Stimulated activated CD4-positive, alpha-beta T cell treated with anti-CD3 and anti-CD28 coated beads, TNF-alpha, amount 100 ng/mL, for 4 hours (primary cell): ENCODE results near the gene UVRAG.
"Not testable (repeated sequence)": the region's sequence is repeated elsewhere in the genome, so short reads cannot be mapped to it uniquely, and the experiment has no call there.

Source experiments
- DNase-seq, 3 experiments: peaks; one replicate each; pipeline ENCODE4 v3.0.0-alpha.2; 2020; ENCODE audit warnings: low read depth in 3 of 3

Gene UVRAG

DNA sequence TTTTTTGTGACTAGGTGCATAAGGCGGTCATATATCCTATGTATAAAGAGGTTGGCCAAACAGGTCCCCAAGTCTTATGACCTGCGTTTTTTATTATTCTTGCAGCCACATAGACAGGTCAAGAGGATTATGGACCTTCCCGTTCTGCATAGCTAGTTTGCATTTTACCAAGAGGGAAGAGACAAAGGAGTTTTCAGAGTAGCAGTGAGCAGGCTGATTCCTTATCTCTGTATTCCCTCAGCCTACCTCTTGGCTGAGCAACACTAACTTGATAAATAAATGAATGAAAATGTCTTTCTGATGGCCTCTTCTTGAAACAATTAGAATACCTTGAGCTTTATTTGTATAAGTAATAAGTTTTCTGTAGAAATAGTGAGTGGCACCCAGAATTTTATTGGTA, 210.8 kb downstream of the UVRAG start:
- DNase-seq, result no peak

DNA sequence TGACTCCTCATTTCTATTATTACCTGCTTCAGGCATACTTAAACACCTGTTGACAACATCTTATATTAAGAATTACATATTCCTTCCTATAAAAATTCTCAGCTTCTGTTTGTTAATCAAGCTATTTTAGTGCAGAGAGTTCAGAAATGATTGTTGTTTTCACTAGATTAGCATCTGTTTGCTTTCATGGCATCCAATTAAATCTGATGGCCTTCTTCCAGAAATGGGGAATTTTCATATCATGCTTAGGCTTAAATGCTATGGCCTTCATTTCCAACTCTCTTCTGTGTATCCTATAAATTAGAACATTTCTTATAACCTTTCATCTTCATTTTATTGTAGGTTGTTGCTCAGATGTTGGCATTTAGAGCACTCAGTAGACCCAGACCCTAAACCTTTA, 211.3 kb downstream of the UVRAG start:
- DNase-seq, result no peak

DNA sequence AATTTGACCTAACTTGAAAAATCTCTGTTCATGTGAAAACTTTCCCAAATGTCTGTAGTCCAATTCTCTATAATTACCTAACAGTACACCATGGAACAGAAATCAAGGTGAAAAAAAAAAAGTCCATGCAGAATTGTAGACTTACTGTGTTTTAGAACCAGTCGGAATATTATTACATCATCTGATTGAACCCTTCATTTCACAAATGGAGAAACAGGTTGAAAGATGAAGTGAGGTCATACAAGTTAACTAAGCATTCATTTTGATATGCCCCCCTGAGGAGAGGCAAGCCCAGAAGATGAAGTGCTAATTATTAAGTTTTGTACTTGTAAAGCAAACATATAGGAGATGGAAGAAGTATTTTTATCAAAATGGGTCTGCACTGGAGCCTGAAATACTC, 211.9 kb downstream of the UVRAG start:
- no peak for DNase-seq

DNA sequence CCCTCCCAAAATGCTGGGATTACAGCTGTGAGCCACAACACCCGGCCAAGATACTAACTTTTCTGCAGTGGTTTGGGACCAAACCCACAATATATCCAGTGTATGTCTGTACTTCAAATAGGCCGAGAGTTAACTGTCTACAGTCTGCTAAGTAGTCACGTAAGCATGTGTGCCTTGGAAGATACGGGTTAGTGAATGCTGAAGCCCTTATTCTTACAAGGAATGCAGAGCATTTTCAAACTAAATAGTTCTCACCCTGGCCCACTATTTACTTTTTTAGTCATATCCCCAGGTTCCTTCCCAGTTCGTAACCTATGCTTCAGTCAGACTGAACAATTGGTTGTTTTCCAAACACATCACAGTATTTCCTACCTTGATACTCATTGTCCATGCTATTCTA, 215.3 kb downstream of the UVRAG start:
- no peak for DNase-seq

DNA sequence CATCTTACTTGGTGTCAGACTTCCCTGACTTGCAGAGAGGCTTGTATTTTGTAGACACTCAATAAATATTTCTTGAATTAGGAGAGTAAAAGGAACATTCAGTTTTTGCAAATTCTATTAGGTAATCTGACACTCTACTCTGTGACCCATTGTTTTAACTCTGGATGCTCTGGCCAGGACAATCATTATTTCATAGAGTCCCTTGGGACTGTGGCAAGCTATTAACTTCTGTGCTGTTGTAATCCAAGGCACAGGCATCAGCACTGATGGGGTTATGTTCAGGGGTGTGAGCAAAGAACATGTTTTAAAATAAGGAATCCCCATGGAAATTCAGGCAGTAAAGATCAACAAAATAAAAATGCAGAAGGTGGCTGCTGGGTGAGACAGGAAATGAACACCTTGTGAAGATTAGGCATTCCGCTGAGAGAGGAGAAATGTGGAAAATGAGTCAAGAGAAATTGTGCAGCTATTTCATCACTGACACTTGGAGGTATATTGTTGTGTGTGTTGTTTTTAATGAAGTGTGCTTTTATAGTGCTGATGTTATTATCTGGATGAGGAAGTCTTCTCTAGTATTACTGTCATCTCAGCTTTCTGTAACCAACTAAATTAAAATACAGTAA, 216.1 kb downstream of the UVRAG start:
- no peak for DNase-seq

DNA sequence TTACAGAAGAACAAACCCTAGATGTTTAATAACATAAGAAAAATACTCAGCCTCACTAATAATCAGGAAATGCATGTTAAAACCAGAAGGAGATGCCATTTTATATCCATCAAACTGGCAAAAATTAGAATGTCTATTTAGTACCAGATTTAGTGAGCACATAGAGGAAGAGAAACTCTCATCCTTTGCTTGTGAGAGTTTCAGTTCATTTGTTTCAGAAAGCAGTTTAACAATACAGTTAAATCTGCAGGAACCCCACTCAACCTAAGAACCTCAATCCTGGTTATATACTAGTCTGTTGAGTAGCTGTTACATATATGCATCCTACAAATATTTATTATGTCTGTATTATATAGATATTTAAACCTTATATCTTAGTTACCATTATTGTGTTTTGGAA, 218.7 kb downstream of the UVRAG start:
- no peak for DNase-seq

DNA sequence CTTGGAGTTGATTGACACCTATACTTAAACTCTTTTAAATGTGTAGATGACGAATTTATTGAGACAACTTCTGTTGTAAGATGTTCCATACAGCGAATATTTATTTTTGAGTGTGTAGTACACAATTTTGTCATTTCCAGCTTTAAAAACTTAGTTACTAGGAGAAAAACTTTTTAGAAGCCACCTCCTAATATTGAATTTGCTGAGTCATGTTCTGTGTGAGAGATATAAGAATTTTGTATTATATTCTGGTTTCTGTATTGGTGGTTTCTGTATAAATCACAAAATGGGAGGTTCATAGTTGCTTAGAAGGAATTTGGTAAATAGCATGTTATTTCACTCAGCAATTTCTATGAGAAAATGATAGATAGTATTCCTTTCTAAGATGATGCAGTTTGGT, 220.0 kb downstream of the UVRAG start:
- DNase-seq, result no peak

DNA sequence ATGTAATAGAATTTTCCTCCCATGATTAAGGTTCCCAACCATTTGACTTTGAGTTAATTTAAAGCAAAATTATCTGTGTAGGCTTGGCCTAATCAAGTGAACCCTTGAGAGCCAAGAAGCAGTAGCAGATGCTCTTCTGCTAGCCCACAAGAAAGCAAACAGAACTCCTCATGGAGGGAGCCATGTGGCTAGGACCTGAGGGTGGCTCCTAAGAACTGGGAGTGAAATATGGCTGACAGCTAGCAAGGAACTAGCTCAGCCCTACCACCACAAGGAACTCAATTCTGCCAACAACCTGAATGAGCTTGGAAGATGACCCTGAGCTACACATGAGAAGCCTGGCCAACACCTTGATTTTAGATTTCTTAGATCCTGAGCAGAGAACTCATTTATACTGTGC, 223.6 kb downstream of the UVRAG start:
- no peak for DNase-seq

DNA sequence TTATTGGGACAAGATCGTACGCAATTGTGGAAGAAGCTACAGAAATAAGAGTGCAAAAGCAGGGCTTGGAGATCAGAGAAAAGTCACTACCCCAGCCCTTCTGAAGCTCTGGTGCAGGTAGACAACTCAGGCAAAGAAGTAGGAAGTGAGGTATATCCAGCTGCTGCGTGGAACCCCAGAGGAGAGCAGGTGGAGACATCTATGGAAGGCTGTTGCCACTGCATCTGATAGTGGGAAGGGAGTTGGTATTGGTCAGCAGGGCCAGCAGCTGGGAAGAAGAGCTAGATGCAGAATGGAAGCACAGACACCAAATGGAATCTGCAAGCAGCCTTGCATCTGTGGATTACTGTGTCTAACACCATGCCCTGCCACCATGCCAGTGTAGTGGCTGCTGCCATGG, 226.2 kb downstream of the UVRAG start:
- no peak for DNase-seq

DNA sequence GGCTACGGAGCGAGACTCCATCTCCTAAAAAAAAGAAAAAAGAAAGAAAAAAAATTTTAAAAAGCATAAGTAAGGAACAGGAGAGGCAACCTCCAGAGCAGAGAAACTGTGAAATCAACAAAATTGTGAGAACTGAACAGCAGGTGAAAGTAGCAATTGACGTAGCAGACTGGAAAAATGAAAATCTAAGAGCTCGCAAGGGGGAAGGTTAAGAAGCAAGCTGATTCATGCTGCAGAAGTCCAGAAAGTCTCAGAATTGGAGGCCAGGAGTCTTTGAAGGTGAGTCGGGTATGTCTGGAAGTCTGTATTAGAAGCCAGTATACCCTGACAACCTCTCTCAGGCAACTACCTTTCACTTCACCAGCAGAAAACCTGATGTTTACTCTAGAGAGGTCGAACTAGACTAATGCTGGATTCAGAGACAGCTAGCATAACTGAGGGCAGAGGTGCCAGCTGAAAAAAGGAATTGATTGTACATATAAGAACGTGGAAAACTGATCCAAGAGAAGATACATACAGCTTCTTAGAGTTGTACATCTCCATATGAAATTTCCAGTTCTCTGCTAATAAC, 229.8 kb downstream of the UVRAG start:
- no peak for DNase-seq

DNA sequence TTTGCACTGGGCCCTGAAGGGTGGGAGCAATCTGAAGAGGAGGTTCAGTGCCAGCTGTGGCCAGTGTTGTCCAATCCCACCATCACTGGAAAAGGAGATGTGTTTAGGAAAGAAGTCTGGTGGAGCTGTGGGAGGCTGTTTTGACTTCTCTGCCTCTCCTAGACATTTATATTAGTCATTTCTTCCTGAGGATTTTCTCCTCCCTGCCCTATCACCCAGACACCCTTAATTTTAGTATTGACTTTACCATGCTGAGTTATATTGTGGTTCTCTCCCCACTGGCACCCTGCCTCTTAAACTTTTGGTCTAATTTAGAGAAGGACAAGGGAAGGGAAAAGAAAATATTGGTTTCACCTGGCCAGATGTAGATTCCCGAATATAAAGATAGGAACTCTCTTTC, 232.2 kb downstream of the UVRAG start:
- DNase-seq, result no peak

DNA sequence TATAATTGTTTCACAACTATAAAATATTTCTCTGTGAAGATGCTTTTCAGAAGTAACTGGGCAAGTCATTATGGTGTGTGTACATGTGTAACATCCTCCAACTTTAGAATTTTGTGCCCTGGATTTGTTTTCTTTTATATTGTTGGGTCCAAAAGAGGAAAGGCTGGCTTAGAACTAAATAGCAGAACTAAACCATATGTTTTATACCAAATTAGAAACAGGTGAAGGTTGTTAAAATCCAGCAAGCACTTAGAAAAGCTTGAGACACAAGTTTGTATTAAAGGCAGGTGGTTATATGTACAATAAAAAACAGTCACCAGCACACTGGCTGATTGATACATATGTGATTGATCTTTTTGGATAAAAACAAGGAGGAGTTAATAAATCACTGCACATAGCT, 232.8 kb downstream of the UVRAG start:
- DNase-seq, result no peak

DNA sequence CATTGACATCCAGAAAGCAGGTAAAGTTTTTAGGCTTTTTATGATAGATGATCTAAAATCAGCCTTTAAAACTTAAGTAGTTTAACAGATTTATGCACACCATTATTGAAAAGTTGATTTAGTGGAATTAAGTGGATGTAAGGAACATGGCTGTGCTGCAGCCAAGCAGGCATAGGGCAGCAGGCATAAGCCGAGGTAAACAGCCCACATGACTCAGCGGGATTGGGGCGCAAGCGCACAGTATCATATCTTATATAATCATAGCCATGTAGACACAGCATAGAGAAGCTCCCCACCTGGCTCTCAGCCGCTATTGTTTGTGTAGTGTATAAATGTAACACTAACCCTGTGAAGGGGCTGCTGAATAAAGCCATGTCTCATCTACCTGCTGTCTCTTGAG, 233.8 kb downstream of the UVRAG start:
- DNase-seq, result no peak

DNA sequence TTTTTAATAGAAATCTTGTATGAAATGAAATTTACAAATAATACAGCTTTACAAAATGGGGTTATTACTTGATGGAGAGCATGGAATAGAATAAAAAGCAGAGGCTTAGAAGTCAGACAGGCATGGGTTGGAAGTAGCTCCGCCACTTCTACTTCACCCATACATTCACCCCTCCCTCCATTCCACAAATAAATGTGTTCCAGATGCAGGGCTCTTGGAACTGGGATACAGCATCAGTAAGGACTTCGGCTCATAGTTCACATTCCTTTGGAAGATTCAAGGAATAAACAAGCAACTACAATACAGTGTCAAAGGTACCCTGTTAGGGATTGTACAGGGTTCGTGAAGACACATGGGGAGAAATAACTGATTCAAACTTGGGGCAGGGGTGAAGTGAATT, 234.5 kb downstream of the UVRAG start:
- no peak for DNase-seq

DNA sequence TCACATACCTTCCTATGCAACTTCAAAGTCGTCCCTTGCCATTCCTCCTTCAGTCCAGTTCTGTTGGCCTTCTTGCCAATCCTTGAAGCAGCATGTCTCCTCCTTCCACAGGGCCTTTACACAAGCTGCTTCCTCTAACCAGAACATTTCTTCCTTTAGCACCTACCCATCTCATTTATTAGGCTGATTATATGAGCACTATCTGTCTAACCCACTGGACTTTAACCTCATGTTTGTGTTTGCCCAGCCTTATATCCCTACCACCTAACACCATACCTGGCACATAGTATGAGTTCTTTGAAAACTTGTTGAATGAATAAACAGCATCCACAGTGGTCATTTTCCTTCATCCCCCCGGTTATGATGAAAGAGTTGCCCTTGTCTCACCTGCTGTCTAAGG, 236.9 kb downstream of the UVRAG start:
- no peak for DNase-seq

DNA sequence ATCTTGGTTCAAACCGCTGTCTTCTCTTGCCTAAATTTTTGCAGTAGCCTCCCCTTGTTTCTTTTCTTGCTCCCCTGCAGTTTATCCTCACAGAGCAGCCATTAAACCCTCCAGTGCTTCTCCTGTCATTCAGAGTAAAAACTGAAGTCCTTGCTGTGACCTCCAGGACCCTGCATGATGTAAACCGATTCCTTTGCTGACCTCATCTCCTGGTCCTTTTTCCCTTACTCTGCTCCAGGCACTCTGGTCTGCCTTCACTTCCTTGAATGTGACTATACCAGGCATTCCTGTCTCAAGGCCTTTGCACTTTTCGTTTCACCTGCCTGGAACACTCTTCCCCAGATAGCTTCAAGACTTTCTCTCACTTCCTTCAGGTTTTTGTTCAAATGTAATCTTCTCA, 239.3 kb downstream of the UVRAG start:
- DNase-seq, result no peak

DNA sequence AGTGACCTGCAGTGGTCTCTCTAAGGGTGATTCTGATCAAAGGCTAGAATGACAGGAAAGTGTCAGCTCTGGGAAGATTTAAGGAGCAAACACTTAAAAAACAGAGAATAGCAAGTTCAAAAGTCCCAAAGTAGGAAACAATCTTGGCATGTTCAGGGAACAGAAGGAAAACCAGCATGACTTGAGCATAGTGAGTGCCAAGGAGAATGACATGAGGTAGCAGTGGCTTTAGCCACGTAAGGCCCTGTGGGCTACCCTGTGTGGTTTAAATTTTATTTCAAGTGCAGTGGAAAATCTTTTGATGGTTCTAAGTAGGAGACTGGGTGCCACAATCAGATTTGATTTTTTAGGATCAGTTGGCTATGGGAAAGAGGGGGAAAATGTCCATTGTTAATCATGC, 241.9 kb downstream of the UVRAG start:
- no peak for DNase-seq

DNA sequence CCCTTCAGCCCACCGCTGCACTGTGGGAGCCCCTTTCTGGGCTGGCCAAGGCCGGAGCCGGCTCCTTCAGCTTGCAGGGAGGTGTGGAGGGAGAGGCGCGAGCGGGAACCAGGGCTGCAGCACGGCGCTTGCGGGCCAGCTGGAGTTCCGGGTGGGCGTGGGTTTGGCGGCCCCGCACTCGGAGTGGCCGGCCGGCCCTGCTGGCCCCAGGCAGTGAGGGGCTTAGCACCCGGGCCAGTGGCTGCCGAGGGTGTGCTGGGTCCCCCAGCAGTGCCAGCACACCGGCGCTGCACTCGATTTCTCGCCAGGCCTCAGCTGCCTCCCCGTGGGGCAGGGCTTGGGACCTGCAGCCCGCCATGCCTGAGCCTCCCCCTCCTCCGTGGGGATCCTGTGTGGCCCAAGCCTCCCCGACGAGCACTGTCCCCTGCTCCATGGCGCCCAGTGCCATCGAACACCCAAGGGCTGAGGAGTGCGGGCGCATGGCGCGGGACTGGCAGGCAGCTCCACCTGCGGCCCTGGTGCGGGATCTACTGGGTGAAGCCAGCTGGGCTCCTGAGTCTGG, 245.5 kb downstream of the UVRAG start:
- DNase-seq, result not testable (repeated sequence)

DNA sequence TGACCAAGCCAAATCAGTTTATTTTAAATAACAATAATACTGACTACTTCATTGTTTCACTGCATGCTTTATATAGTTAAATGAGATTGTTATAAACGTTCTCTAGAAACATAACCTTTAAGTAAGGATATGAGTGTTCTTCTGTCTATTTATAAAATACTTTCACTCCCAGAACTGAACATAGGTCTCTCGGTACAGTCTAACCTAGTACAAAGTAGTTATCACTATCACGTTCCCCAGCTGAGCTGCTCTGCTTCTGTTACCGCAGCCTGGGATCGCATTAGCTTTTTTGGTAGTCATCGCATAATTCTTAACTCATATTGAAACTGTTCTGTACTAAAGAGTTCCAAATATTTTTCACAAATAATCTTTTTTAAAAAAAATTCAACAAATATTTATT, 247.7 kb downstream of the UVRAG start:
- no peak for DNase-seq

DNA sequence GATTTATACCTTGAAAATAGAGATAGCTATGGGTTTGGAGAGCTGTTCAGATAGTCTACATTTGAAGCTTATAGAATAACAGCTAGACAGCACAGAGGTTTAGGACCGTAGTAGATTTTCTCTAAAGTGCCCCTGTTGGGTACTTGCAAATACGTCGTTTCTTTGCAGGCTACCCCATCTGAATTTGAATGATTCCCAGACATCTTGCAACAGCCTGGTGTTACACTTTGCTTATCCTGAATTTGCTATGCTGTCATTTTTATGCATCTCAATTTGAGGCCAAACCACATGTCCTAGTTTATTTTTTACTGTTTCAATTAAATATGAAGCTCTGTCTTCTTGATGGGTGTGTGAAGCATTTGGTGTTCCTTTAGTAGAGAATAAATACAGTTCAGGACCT, 249.2 kb downstream of the UVRAG start:
- no peak for DNase-seq

DNA sequence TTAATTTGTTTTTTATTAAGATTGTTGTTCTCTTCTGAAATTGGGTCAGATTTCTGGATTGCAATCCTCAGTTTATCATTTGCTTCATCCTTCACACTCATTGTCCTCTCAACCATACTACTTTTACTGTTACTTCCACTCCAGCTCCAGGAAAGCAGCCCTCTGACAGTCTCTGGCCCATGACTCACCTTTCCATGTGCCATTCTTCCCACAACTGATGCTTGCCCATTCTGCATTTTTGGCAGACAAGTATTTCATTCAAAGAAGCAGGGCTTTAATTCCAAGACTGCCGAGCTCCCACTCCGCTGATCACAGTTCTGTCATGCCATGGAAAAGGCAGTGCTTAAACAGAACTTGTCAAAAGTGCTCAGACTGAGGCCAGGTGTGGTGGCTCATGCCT, 252.1 kb downstream of the UVRAG start:
- no peak for DNase-seq

DNA sequence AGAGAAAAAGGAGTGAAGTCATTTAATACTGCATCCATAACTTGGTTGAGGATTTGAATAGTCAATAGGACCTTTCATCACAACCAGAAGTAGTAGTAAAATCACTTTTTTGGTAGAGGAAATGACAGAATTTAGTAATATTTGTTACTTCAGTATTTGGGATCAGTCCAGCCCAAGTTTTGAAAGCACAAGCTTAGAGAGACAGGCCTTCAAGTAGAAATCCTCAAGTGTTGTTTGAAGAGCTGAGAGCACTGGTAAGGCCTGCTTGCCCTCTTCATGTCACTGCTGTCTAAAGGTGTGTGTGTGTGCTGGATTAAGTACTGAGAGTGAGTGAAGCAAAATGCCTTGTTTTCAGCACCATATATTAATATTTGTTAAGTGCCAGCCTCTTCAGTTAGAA, 254.0 kb downstream of the UVRAG start:
- DNase-seq, result no peak

DNA sequence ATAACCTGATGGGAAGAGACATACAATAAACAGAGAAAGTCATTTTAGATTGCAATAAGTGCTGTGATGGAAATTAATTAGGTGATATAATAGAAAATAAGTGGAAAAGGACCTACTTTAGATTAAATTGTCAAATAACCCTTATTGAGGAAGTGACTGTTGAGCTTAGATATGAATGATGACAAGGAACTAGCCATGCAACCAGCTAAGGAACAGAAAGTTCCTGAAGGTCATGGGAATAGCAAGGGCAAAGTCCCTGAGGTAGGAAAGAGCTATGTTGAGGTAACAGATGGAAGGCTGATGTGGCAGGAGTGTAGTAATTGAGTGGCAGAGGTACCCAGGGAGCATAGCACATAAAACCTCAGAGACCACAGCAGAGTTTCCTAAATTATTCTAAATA, 256.1 kb downstream of the UVRAG start:
- no peak for DNase-seq

DNA sequence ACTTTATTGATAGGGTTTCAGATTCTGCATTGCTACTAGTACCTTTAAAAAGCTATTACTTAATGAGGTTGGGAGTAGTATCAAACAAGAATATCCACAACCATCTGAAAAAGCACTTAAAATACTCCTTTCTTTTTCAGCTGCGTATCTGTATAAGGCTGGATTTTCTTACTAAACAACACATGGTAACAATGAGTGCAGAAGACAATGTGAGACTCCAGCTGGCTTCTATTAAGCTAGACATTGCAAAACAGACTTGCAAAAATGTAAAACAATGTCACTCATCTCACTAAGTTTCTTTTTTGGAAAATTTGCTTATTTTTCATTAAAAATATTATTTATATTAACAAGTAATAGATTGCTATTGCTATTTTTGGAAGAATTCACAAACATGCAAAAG, 258.7 kb downstream of the UVRAG start:
- no peak for DNase-seq
